Sigmoid colon (tissue), 7 donors: Measurements from ENCODE around the gene UNC80. TPM values are rescaled to one million over a fixed set of nuclear protein-coding genes. Genes with fewer than 3 reads are reported as not detected.
A peak's percentile ranks its signal among the peaks of the same experiment; 100 is the strongest.

Source experiments
- DNase-seq: peaks from one replicate; pipeline ENCODE4 v3.0.0-alpha.2; 2019
- H3K27ac ChIP-seq, 4 donors: fragments of 200-600 bp; sonication (generic); one replicate each; pipeline ENCODE4 v1.5.1; 2016 to 2019; ENCODE audit warnings: mild to moderate bottlenecking in 1 of 4
- H3K27me3 ChIP-seq, 3 donors: fragments of 200-600 bp; sonication (generic); one replicate each; pipeline ENCODE4 v1.5.1; 2019; ENCODE audit warnings: mild to moderate bottlenecking in 1 of 3
- H3K36me3 ChIP-seq, 4 donors: fragments of 200-600 bp; sonication (generic); one replicate each; pipeline ENCODE4 v1.5.1; 2016 to 2019
- H3K4me1 ChIP-seq, 4 donors: fragments of 200-600 bp; sonication (generic); one replicate each; pipeline ENCODE4 v1.5.1; 2017 to 2019
- H3K4me3 ChIP-seq, 4 donors: fragments of 200-600 bp; sonication (generic); one replicate each; pipeline ENCODE4 v1.5.1; 2017 to 2019; ENCODE audit warnings: mild to moderate bottlenecking in 2 of 4, moderate library complexity in 1 of 4
- H3K9me3 ChIP-seq, 4 donors: fragments of 200-600 bp in 3 of 4; sonication (generic) in 3 of 4; one replicate each; pipeline versions ENCODE4 v1.5.1 to v1.6.1; 2013 to 2019
- CTCF ChIP-seq, 4 experiments: fragments of 450-650 bp in 3 of 4; fragments of 200-600 bp in 1 of 4; IDR thresholded peaks; one replicate each; pipeline ENCODE4 v1.5.1; 2016 to 2019; ENCODE audit warnings: antibody characterized with exemption in 4 of 4, mild to moderate bottlenecking in 3 of 4, moderate library complexity in 2 of 4
- EP300 ChIP-seq, 4 donors: sonication (generic); formaldehyde crosslinking; IDR thresholded peaks; one replicate each; pipeline ENCODE4 v1.6.1; 2017; ENCODE audit warnings: antibody characterized with exemption in 4 of 4
- POLR2A ChIP-seq, 2 donors: fragments of 450-650 bp; IDR thresholded peaks; one replicate each; pipeline ENCODE4 v1.6.1; 2016; ENCODE audit warnings: antibody characterized with exemption in 2 of 2, mild to moderate bottlenecking in 2 of 2, moderate library complexity in 2 of 2
- POLR2AphosphoS5 ChIP-seq, 4 donors: sonication (generic); formaldehyde crosslinking; IDR thresholded peaks; one replicate each; pipeline ENCODE4 v1.6.1; 2017; ENCODE audit warnings: antibody characterized with exemption in 4 of 4
- WGBS, 2 donors: extraction: QIAGEN DNeasy Blood & Tissue Kit; methylation state at CpG; one replicate each; pipeline ENCODE4 v1.1.7; 2013; 5-methylcytosine and 5-hydroxymethylcytosine counted together
- intact Hi-C: fragments of 100-400 bp; cut with DNase I; formaldehyde crosslinking; loops from one replicate; pipeline ENCODE4 v1.15.1; 2023
- polyA plus RNA-seq, 3 donors: library from polyadenylated mRNA; stranded (reverse); fragments of 200-250 nt; gene quantifications; one replicate each; pipeline ENCODE4 v1.2.3, GENCODE V29; 2013
- total RNA-seq, 4 donors: library from RNA; depleted of rRNA; stranded (reverse); fragments of >200 nt; gene quantifications; one replicate each; pipeline ENCODE4 v1.1.0, GENCODE V29; 2016
- donor health status: healthy with polysubstance abuse.
- donor health status: Bipolar disorder and iron deficiency.
- donor health status: healthy.

The UNC80 gene
- total and polyA plus RNA-seq, 7 donors = 0.26 to 2.4 (median 0.83) TPM; not detected in 2

DNA sequence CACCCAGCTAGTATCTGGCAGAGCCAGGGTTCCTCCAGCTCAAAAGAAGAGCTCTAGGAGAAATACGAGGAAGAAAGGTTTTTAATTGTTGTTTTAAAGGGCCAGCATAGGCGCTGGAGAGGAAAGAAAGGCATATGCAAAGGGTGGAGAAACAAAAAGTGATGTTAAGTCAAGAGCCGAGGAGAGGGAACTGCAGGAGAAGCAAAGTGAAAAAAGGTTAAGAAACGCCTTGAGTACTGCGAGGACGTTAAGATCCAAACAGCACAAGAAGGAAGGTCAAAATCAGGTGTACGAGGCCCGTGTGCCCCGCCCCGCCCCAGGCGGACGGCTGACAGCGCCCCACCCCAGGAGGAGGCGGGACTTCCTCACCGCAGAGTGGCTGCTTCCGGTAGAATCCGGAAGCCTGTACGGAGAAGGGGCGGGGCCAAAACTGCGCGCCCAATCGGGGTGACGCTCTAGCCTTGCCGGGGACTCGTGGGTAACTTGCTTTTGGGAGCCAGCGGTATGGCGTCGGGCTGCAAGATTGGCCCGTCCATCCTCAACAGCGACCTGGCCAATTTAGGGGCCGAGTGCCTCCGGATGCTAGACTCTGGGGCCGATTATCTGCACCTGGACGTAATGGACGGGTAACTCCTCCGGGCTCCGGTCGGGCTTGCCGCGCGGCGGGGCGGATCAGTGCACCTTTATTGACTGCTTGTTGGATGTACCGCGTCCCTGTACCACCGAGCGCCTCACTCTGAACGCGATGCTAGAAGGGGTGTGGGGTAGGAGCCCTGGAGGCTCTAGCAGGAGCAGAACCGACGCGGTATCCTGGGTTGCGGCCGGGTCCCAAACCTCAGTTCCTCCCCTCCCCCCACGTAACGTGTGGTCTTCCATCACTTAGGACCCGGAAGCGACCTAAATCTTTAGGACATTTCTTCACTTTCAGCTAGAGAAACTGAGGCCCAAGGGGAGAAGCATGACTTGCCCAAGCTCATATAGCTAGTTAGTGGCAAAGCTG lies 230.8 kb downstream of the UNC80 start, which contains the start of gene RPE:
RPE (plus strand) TSS at position 481 of the 1,000 bp plus-strand sequence; CDS start at position 505, 24 bp downstream.
- DNase-seq = peak; percentile 97
- intact Hi-C loops = loop anchor here (2.0 kb wide), 1 partner anchor 168 kb away; the partner anchor contains the start of gene KANSL1L
- WGBS, 2 donors = 0% methylated on average over 58 of the region's 58 CpGs
- H3K4me3 ChIP-seq = peak within 1 kb of the TSS; percentile 71 to 99 (median 88)
- peak in 1 of 4 donors; percentile 1 for TF ChIP-seq EP300 (IDR thresholded peaks at IDR 0.05)
- TF ChIP-seq POLR2AphosphoS5 (IDR thresholded peaks at IDR 0.05) = peak; percentile 57 to 82 (median 80)
- TF ChIP-seq CTCF (IDR thresholded peaks at IDR 0.05) = no peak
- peak in 1 of 2 donors; percentile 27 for TF ChIP-seq POLR2A (IDR thresholded peaks at IDR 0.05)
- peak within 1 kb of the TSS; percentile 76 to 86 (median 80) for H3K27ac ChIP-seq
- no peaks in the 10 kb centered on the region for H3K9me3 ChIP-seq
- H3K36me3 ChIP-seq = no peaks in the 10 kb centered on the region
- peaks cover 0 to 42% (median 34%) of the 10 kb centered on the region in 4 donors for H3K4me1 ChIP-seq
- H3K27me3 ChIP-seq = no peaks in the 10 kb centered on the region

- Histone ChIP-seq H3K27ac (peak overlapping the region in 1 of 4 donors; percentile 76), H3K27me3 (no peaks in the 10 kb centered on the region), H3K9me3 (no peaks in the 10 kb centered on the region), H3K36me3 (peaks cover 0 to under 1% (median 0%) of the 10 kb centered on the region in 4 donors), H3K4me3 (peak overlapping the region; percentile 71 to 99 (median 88)), H3K4me1 (peaks cover 0 to 44% (median 34%) of the 10 kb centered on the region in 4 donors)
- intact Hi-C loops = loop anchor here (2.0 kb wide), 1 partner anchor 167 kb away; the partner anchor contains the start of gene KANSL1L
- TF ChIP-seq CTCF (IDR thresholded peaks at IDR 0.05) (no peak), EP300 (IDR thresholded peaks at IDR 0.05) (no peak), POLR2AphosphoS5 (IDR thresholded peaks at IDR 0.05) (no peak), POLR2A (IDR thresholded peaks at IDR 0.05) (no peak)
- no peak for DNase-seq
- 14 to 36% methylated on average over 2 of the region's 2 CpGs for WGBS, 2 donors
Measured at GRCh38 chr2:210003359-210003758, 231.7 kb downstream of the UNC80 start.

DNA sequence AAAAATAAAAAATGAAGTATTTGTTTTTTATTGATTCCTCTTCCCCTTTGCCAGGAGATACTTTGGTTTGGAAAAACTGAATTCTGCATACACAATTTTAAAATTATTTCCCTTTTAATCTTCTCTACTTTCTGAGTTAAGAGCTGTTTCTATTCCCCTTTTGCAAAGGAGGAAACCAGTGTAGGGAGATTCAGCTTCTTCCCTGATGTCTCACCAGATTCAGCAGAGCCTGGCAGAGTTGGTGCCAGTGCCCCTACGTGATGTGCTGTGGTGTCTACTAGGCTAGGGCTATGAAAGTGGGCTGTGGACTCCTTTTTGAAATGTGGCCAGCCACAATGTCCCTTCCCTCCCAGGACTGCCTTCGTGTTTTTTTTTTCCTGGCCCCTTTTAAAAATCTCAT lies 233.2 kb downstream of the UNC80 start:
- intact Hi-C loops = no loop called here

GRCh38 chr2:210007895-210008294 lies 236.3 kb downstream of the UNC80 start:
- Histone ChIP-seq H3K27ac (no peak overlapping the region), H3K9me3 (no peaks in the 10 kb centered on the region), H3K4me3 (no peak overlapping the region), H3K36me3 (peaks cover 0 to 16% (median 2%) of the 10 kb centered on the region in 4 donors), H3K27me3 (no peaks in the 10 kb centered on the region), H3K4me1 (peaks cover 0 to 39% (median 31%) of the 10 kb centered on the region in 4 donors)
- TF ChIP-seq CTCF (IDR thresholded peaks at IDR 0.05) (no peak), POLR2A (IDR thresholded peaks at IDR 0.05) (no peak), POLR2AphosphoS5 (IDR thresholded peaks at IDR 0.05) (no peak), EP300 (IDR thresholded peaks at IDR 0.05) (no peak)
- WGBS, 2 donors = 84 to 90% methylated on average over 2 of the region's 2 CpGs
- DNase-seq = no peak
- intact Hi-C loops = no loop called here

More for the DNA sequence above, 233.2 kb downstream of the UNC80 start:
- Histone ChIP-seq H3K4me1 (peaks cover 0 to 44% (median 34%) of the 10 kb centered on the region in 4 donors), H3K4me3 (no peak overlapping the region), H3K27ac (no peak overlapping the region), H3K27me3 (no peaks in the 10 kb centered on the region), H3K36me3 (peaks cover 0 to 5% (median 2%) of the 10 kb centered on the region in 4 donors), H3K9me3 (no peaks in the 10 kb centered on the region)
- TF ChIP-seq CTCF (IDR thresholded peaks at IDR 0.05) (no peak), EP300 (IDR thresholded peaks at IDR 0.05) (no peak), POLR2AphosphoS5 (IDR thresholded peaks at IDR 0.05) (no peak), POLR2A (IDR thresholded peaks at IDR 0.05) (no peak)
- no peak for DNase-seq
- 75 to 78% methylated on average over 2 of the region's 2 CpGs for WGBS, 2 donors
